Effector memory CD8-positive, alpha-beta T cell (primary cell): ENCODE measurements around the gene HSP90AB1.
A peak's percentile ranks its signal among the peaks of the same experiment; 100 is the strongest.
"Not testable (repeated sequence)": the region's sequence is repeated elsewhere in the genome, so short reads cannot be mapped to it uniquely, and the experiment has no call there.

Source experiments
- ATAC-seq: fragments of 150-1000 bp; cut with Tn5 transposase; replicated peaks from 2 replicates; pipeline ENCODE4 v1.10.0; 2021; ENCODE audit warnings: mild to moderate bottlenecking, moderate library complexity
- DNase-seq, 3 experiments: peaks; one replicate each; pipeline ENCODE4 v3.0.0; 2021
- H3K27ac Mint-ChIP-seq, 2 donors: one replicate each; pipeline ENCODE4 v1.8.0; 2022; ENCODE audit warnings: mild to moderate bottlenecking in 2 of 2, mixed read lengths in 2 of 2, moderate library complexity in 2 of 2
- H3K27me3 Mint-ChIP-seq, 2 donors: one replicate each; pipeline ENCODE4 v1.8.0; 2022; ENCODE audit warnings: mixed read lengths in 2 of 2
- H3K36me3 Mint-ChIP-seq: one replicate; pipeline ENCODE4 v1.8.0; 2022; ENCODE audit warnings: mild to moderate bottlenecking, moderate library complexity, mixed read lengths; ENCODE audit not compliant: insufficient read depth
- H3K4me1 Mint-ChIP-seq, 2 donors: one replicate each; pipeline ENCODE4 v1.8.0; 2022; ENCODE audit warnings: low read depth in 2 of 2, mixed read lengths in 2 of 2
- H3K4me3 Mint-ChIP-seq, 2 donors: one replicate each; pipeline ENCODE4 v1.8.0; 2022; ENCODE audit warnings: mild to moderate bottlenecking in 2 of 2, mixed read lengths in 2 of 2, moderate library complexity in 2 of 2
- H3K9me3 Mint-ChIP-seq, 2 donors: one replicate each; pipeline ENCODE4 v1.8.0; 2022; ENCODE audit warnings: mixed read lengths in 2 of 2

HSP90AB1 gene

DNA sequence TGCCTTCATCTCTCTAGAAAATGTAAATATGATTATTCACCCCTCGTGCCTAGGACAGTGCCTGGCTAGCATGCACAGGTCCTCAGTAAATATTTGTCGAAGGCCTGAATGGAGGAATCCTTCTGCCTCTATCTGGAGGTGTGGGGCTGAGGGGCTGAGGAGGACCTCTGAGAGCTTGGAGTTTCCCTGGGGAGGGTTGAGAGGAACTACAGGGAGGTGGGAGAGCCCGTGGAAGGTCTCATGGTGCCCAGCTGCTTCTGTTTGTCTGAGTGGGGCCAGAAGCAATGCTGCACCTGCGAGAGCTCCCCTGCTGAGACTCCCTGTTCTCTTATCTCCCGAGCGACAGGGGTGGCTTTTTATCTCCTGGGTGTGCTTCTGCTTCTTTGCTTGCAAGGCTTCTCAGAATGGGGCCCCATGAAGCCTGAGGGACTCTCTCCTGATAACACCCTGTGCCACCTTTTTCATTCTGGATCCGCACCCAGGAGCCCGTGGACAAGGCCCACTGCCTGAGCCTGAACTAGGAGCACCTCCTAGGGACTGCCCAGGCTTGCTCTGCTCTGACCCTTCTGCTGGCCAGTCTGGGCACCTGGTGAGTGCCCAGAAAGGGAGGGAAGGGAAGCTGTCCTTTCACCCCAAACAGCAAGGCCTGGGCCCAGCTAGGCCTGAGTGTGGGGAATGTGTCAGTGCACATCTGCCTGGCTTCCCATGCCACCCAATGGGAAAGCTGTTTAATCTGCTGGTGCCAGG is 21.1 kb upstream of the HSP90AB1 start:
- Mint-ChIP-seq H3K4me3 (no peak overlapping the region), H3K36me3 (no peaks in the 10 kb centered on the region), H3K27me3 (no peaks in the 10 kb centered on the region), H3K27ac (no peak overlapping the region), H3K4me1 (peaks cover 15 to 20% of the 10 kb centered on the region in 2 donors), H3K9me3 (no peaks in the 10 kb centered on the region)
- DNase-seq: no peak
- no peak for ATAC-seq

DNA sequence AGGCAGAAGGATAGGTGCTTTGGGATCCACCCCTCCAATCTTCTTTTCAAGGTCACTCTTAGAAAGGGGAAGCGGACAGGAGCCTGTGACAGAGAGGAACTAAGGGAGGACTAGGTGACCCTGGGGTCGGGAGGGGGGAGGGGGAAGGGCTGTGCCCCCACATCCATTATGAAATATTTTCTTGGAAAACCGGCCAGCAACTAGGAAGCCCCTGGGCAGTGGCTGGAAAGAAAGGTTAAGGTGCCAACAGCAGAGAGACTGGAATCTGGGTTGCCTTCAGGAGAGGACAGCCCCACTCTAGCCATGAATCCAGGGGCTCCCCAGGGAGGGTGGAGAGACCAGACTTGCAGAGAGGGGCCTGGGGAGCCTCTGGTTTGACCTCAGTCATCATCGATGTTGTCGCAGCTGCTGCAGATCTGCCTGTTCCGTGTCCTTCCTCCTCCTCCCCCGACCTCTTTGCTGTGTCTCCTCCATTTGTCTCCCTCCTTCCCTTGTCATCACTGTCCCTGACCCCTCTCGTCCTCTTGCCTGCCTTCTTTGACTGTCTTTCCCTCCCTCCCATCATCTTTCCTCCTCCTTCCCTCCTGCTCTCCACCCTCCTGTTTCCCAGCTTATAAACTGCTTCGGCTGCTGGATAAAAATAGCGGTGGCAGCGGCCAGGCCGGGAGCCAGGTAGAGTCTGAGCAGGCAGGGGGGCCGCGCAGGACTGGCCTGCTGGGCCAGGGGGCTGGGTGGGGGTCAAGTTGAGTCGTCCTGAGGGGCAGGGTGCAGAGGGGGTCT is 20.3 kb upstream of the HSP90AB1 start:
- DNase-seq (no peak), ATAC-seq (no peak)
- H3K9me3 Mint-ChIP-seq: no peaks in the 10 kb centered on the region
- no peak overlapping the region for H3K27ac Mint-ChIP-seq
- H3K4me1 Mint-ChIP-seq: peaks cover 15 to 19% of the 10 kb centered on the region in 2 donors
- no peak overlapping the region for H3K4me3 Mint-ChIP-seq
- no peaks in the 10 kb centered on the region for H3K36me3 Mint-ChIP-seq
- no peaks in the 10 kb centered on the region for H3K27me3 Mint-ChIP-seq

GRCh38 chr6:44227148-44227793 is 19.6 kb upstream of the HSP90AB1 start:
- DNase-seq (no peak), ATAC-seq (no peak)
- no peak overlapping the region for H3K27ac Mint-ChIP-seq
- H3K36me3 Mint-ChIP-seq: no peaks in the 10 kb centered on the region
- H3K27me3 Mint-ChIP-seq: no peaks in the 10 kb centered on the region
- no peaks in the 10 kb centered on the region for H3K9me3 Mint-ChIP-seq
- peaks cover 15 to 16% of the 10 kb centered on the region in 2 donors for H3K4me1 Mint-ChIP-seq
- no peak overlapping the region for H3K4me3 Mint-ChIP-seq

DNA sequence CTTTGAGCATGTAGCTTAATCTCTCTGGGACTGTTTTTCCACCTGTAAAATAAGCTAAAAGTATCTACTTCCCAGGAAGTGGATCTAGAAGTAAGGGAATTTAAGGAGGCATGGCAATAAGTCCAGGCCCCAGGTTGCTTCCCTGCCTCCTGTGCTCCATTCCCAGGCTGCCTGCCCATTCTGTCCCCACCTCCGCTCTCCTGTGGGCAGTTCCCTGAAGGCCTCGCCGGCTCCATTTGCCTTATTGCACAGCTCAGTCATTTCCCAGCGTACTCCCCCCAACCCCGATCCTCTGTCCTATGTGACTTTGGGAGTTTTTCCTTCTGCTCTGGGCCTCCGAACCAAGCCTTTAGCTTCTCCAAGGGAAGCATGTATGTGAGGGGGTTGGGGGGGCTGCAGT is 18.9 kb upstream of the HSP90AB1 start:
- no peaks in the 10 kb centered on the region for H3K36me3 Mint-ChIP-seq
- no peak overlapping the region for H3K4me3 Mint-ChIP-seq
- ATAC-seq (no peak), DNase-seq (no peak)
- H3K27ac Mint-ChIP-seq: no peak overlapping the region
- H3K4me1 Mint-ChIP-seq: peaks cover 9 to 10% of the 10 kb centered on the region in 2 donors
- no peaks in the 10 kb centered on the region for H3K27me3 Mint-ChIP-seq
- no peaks in the 10 kb centered on the region for H3K9me3 Mint-ChIP-seq

DNA sequence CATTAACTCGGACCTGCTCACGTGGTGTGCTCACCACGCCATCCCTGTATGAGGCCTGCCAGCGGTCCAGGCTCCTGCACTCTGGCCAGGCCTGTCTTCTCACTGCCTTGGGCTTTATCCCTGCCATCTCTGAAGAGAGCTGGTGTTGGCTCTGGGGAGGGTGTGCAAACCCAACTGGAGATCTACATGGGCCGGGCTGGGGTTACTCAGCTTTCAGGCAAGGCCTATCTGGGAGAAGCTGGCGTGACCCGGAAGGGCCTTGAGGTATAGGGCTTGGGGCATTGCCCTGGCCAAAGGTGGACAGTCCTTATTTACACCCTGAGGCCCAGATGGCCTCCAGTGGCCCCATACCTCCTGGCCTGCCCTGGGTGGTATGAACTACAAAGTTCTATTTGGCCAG is 18.5 kb upstream of the HSP90AB1 start:
- no peaks in the 10 kb centered on the region for H3K27me3 Mint-ChIP-seq
- H3K9me3 Mint-ChIP-seq: no peaks in the 10 kb centered on the region
- DNase-seq (no peak), ATAC-seq (no peak)
- no peak overlapping the region for H3K4me3 Mint-ChIP-seq
- peaks cover 8 to 9% of the 10 kb centered on the region in 2 donors for H3K4me1 Mint-ChIP-seq
- H3K36me3 Mint-ChIP-seq: no peaks in the 10 kb centered on the region
- H3K27ac Mint-ChIP-seq: no peak overlapping the region

DNA sequence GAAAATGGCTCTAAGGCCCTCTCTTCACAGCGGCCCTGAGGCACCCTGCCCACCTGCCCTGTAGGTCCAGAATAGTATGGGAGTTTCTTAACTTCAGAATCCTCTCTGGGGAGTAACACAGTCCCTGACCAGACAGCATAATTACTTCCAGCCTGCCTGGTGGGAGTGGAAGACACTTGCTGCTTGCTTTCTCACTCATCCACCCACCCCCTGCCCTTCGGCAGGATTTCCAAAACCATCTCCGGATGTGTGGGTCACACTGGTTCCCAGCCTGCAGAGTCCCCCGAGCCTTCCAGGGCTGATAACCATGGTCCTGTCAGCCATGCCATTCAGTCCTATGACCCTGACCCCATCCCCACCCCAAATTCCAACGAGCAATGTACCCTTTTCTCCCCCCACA is 18.1 kb upstream of the HSP90AB1 start:
- H3K9me3 Mint-ChIP-seq: no peaks in the 10 kb centered on the region
- H3K4me3 Mint-ChIP-seq: no peak overlapping the region
- ATAC-seq (no peak), DNase-seq (no peak)
- H3K27ac Mint-ChIP-seq: no peak overlapping the region
- H3K36me3 Mint-ChIP-seq: no peaks in the 10 kb centered on the region
- no peaks in the 10 kb centered on the region for H3K27me3 Mint-ChIP-seq
- H3K4me1 Mint-ChIP-seq: peaks cover 8% of the 10 kb centered on the region in 2 donors

DNA sequence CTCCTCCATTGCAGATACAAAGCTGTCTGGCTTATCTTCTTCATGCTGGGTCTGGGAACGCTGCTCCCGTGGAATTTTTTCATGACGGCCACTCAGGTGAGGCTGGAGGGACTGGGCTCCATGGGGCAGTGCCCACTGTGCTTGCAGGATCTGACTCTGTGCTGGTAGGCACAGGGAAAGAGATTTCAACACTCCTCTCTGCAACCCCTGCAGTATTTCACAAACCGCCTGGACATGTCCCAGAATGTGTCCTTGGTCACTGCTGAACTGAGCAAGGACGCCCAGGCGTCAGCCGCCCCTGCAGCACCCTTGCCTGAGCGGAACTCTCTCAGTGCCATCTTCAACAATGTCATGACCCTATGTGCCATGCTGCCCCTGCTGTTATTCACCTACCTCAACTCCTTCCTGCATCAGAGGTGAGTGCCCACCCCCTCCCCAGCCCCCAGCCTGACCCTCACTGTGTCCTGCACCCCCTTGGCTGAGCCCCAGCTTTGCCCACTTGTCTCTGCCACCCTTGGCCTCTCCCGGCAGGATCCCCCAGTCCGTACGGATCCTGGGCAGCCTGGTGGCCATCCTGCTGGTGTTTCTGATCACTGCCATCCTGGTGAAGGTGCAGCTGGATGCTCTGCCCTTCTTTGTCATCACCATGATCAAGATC is 17.4 kb upstream of the HSP90AB1 start:
- H3K27me3 Mint-ChIP-seq: no peaks in the 10 kb centered on the region
- peaks cover 1 to 3% of the 10 kb centered on the region in 2 donors for H3K4me1 Mint-ChIP-seq
- peaks cover 4% of the 10 kb centered on the region for H3K36me3 Mint-ChIP-seq
- ATAC-seq: no peak
- H3K27ac Mint-ChIP-seq: no peak overlapping the region
- H3K9me3 Mint-ChIP-seq: no peaks in the 10 kb centered on the region
- no peak overlapping the region for H3K4me3 Mint-ChIP-seq
- DNase-seq: no peak

DNA sequence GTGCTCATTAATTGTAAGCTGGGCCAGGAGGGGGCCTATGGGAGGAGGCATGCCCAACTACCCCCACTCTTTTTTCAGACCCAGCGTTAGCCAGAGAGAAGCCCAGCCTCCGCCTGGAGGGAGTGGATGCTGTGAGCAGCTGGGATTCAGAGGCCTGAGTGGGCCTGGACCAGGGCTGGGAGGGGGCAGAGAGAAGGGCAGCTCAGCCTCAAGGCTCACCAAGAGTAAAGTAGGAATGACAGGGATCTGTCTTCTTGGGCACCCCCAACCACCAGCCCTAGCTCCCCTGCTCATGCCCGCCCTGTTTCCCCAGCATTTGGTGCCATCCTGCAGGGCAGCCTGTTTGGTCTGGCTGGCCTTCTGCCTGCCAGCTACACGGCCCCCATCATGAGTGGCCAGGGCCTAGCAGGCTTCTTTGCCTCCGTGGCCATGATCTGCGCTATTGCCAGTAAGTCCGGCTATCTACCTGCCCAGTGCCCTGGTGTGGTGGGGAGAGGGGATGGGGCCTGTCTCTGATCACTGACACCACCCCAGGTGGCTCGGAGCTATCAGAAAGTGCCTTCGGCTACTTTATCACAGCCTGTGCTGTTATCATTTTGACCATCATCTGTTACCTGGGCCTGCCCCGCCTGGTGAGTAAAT is 16.7 kb upstream of the HSP90AB1 start:
- Mint-ChIP-seq H3K4me1 (no peaks in the 10 kb centered on the region), H3K9me3 (no peaks in the 10 kb centered on the region), H3K27ac (no peak overlapping the region), H3K27me3 (no peaks in the 10 kb centered on the region), H3K36me3 (peaks cover 4% of the 10 kb centered on the region), H3K4me3 (no peak overlapping the region)
- DNase-seq: no peak
- ATAC-seq: no peak

DNA sequence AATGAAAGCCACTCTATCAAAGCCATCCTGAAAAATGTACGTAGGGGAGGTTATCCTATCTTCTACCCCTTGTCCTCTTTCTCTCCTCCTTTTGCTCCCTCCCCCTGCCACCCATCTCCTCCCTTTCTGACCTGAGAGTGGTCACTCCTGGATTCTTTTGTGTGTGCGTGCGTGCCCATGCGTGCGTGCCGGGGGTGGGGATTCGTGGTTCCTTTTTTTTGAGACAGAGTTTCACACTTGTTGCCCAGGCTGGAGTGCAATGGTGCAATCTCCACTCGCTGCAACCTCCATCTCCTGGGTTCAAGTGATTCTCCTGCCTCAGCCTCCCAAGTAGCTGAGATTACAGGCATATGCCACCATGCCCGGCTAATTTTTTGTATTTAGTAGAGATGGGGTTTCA is 15.5 kb upstream of the HSP90AB1 start:
- H3K4me3 Mint-ChIP-seq, H3K27me3 Mint-ChIP-seq, H3K27ac Mint-ChIP-seq, H3K9me3 Mint-ChIP-seq, H3K4me1 Mint-ChIP-seq, ATAC-seq, DNase-seq, H3K36me3 Mint-ChIP-seq: not testable (repeated sequence)

DNA sequence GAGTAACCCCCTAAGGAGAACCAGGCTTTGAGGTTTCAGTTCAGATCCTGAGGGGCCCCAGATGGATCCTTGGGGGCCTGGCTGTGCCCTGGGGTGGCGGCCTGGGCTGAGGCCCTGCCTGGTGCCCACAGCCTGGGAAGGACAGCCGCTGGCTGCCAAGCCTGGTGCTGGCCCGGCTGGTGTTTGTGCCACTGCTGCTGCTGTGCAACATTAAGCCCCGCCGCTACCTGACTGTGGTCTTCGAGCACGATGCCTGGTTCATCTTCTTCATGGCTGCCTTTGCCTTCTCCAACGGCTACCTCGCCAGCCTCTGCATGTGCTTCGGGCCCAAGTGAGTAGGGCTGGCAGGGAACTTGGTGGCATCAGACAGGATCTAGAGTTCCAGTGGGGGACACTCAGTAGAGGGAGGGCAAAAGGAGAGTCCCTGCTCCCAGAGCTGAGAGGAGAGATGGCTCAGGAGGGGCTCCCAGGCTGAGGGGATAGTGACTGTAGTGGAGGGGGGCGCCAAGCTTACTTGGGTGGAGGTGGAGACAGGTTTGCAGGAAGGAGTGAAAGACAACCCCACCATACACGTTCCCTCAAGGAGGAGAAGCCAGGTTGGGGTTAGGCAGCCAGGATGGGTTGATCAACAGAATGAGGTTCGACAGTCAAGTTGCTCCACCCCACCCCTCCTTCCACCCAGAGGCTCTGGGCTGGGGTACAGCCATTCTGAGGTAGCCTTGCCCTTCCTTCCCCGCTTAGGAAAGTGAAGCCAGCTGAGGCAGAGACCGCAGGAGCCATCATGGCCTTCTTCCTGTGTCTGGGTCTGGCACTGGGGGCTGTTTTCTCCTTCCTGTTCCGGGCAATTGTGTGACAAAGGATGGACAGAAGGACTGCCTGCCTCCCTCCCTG is 14.0 kb upstream of the HSP90AB1 start:
- peak overlapping the region in 1 of 2 donors; percentile 46 for H3K27ac Mint-ChIP-seq

DNA sequence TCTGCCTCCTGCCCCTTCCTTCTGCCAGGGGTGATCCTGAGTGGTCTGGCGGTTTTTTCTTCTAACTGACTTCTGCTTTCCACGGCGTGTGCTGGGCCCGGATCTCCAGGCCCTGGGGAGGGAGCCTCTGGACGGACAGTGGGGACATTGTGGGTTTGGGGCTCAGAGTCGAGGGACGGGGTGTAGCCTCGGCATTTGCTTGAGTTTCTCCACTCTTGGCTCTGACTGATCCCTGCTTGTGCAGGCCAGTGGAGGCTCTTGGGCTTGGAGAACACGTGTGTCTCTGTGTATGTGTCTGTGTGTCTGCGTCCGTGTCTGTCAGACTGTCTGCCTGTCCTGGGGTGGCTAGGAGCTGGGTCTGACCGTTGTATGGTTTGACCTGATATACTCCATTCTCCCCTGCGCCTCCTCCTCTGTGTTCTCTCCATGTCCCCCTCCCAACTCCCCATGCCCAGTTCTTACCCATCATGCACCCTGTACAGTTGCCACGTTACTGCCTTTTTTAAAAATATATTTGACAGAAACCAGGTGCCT is 13.3 kb upstream of the HSP90AB1 start:
- Mint-ChIP-seq H3K27ac (peak overlapping the region in 1 of 2 donors; percentile 46), H3K4me1 (peaks cover 10 to 11% of the 10 kb centered on the region in 2 donors), H3K9me3 (no peaks in the 10 kb centered on the region), H3K27me3 (no peaks in the 10 kb centered on the region), H3K4me3 (no peak overlapping the region), H3K36me3 (peaks cover 4% of the 10 kb centered on the region)
- DNase-seq (no peak), ATAC-seq (no peak)

More for the DNA sequence above, 14.0 kb upstream of the HSP90AB1 start:
- ATAC-seq (no peak), DNase-seq (no peak)
- H3K36me3 Mint-ChIP-seq: peaks cover 4% of the 10 kb centered on the region
- no peaks in the 10 kb centered on the region for H3K9me3 Mint-ChIP-seq
- H3K4me3 Mint-ChIP-seq: no peak overlapping the region
- peaks cover 7% of the 10 kb centered on the region in 2 donors for H3K4me1 Mint-ChIP-seq
- H3K27me3 Mint-ChIP-seq: no peaks in the 10 kb centered on the region
